HepG2 (cell line): ENCODE data around the gene GPR152.

Experiments
- EED ChIP-seq: sonication (generic); formaldehyde crosslinking; IDR thresholded peaks from 2 replicates; pipeline ENCODE4 v1.5.0; 2020; ENCODE audit warnings: mild to moderate bottlenecking, missing genetic modification reagents
- PCBP2 ChIP-seq: fragments of 200-400 bp; formaldehyde crosslinking; optimal IDR thresholded peaks from 2 replicates; pipeline ENCODE3; 2018; ENCODE audit warnings: low read length, low read depth; ENCODE audit not compliant: poor library complexity, severe bottlenecking
- RXRA ChIP-seq: sonication (generic); formaldehyde crosslinking; IDR thresholded peaks from 2 replicates; pipeline ENCODE4 v1.5.1; 2020; ENCODE audit warnings: missing genetic modification reagents
- ZNF205 ChIP-seq: IDR thresholded peaks from 2 replicates; pipeline ENCODE4 v1.6.1; 2018; ENCODE audit warnings: missing biosample characterization, missing genetic modification reagents
- ZNF644 ChIP-seq: IDR thresholded peaks from 2 replicates; pipeline ENCODE4 v1.6.1; 2016; ENCODE audit warnings: low read depth
- TF ChIP-seq, protein P1 (sequence below): IDR thresholded peaks from 2 replicates; pipeline ENCODE4 v1.4.0; 2020; ENCODE audit warnings: mild to moderate bottlenecking, missing genetic modification reagents
- TF ChIP-seq, protein P2 (sequence below): sonication (generic); formaldehyde crosslinking; IDR thresholded peaks from 2 replicates; pipeline ENCODE4 v1.5.0; 2020; ENCODE audit warnings: mild to moderate bottlenecking, missing genetic modification reagents, moderate library complexity

DNA sequence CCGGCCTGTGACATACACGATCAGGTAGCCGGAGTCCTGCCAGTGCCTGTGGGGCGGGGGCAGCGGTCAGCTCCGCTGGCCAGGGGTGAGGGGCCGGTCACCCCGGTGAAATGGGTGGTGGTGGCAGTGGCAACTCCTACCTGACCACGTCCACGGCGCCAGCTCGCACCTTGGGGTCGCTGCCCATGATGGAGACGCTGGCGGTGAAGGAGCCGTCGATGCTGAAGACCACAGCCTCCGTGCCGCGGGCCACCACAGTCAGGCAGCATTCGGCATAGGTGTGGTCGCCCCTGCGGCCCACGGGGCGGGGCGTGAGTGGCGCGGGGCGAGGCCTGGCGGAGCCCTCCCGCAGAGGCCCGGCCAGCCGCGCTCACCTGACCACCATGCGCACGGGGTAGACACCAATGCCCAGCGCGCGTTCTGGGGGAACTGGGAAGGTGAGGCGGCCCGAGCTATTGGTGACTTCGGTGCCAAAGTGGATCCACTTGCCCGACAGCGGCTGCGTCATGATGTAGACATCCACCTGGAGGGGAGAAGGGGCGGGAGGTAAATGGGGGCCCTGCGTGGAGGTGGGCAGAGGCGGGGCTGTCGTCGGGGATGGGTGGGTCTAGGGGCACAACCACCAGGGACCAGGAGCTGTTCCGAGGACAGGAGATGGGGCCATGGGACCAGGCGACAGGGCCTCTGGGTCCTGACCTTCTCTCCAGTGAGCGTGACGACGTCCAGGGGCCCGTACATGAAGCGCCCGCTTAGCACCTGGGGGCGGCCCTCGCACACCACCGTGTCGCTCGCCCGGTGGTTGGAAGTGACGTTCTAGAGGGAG, 41.2 kb upstream of the GPR152 start:
- TF ChIP-seq, protein P1, sequence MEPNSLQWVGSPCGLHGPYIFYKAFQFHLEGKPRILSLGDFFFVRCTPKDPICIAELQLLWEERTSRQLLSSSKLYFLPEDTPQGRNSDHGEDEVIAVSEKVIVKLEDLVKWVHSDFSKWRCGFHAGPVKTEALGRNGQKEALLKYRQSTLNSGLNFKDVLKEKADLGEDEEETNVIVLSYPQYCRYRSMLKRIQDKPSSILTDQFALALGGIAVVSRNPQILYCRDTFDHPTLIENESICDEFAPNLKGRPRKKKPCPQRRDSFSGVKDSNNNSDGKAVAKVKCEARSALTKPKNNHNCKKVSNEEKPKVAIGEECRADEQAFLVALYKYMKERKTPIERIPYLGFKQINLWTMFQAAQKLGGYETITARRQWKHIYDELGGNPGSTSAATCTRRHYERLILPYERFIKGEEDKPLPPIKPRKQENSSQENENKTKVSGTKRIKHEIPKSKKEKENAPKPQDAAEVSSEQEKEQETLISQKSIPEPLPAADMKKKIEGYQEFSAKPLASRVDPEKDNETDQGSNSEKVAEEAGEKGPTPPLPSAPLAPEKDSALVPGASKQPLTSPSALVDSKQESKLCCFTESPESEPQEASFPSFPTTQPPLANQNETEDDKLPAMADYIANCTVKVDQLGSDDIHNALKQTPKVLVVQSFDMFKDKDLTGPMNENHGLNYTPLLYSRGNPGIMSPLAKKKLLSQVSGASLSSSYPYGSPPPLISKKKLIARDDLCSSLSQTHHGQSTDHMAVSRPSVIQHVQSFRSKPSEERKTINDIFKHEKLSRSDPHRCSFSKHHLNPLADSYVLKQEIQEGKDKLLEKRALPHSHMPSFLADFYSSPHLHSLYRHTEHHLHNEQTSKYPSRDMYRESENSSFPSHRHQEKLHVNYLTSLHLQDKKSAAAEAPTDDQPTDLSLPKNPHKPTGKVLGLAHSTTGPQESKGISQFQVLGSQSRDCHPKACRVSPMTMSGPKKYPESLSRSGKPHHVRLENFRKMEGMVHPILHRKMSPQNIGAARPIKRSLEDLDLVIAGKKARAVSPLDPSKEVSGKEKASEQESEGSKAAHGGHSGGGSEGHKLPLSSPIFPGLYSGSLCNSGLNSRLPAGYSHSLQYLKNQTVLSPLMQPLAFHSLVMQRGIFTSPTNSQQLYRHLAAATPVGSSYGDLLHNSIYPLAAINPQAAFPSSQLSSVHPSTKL: no peak
- TF ChIP-seq EED: no peak
- no peak for TF ChIP-seq PCBP2
- TF ChIP-seq RXRA: no peak
- TF ChIP-seq ZNF644 (CRISPR knock-in tag): no peak
- TF ChIP-seq ZNF205: no peak
- TF ChIP-seq, protein P2, sequence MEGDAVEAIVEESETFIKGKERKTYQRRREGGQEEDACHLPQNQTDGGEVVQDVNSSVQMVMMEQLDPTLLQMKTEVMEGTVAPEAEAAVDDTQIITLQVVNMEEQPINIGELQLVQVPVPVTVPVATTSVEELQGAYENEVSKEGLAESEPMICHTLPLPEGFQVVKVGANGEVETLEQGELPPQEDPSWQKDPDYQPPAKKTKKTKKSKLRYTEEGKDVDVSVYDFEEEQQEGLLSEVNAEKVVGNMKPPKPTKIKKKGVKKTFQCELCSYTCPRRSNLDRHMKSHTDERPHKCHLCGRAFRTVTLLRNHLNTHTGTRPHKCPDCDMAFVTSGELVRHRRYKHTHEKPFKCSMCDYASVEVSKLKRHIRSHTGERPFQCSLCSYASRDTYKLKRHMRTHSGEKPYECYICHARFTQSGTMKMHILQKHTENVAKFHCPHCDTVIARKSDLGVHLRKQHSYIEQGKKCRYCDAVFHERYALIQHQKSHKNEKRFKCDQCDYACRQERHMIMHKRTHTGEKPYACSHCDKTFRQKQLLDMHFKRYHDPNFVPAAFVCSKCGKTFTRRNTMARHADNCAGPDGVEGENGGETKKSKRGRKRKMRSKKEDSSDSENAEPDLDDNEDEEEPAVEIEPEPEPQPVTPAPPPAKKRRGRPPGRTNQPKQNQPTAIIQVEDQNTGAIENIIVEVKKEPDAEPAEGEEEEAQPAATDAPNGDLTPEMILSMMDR (CRISPR knock-in tag): no peak
